ENCODE results near the gene STK16. TPM values are rescaled to one million over a fixed set of nuclear protein-coding genes. Genes with fewer than 3 reads are reported as not detected.
A peak's percentile ranks its signal among the peaks of the same experiment; 100 is the strongest.

STK16 gene
- total and polyA plus RNA-seq, 2 of the 13 experiments (the other 11 are each of a cell fraction or from before 2014, with no cell fraction given) = 28.0 to 50.9 TPM

GRCh38 chr2:219289195-219289536, 43.9 kb downstream of the STK16 start (continued):
- TF ChIP-seq ZNF629 (CRISPR knock-in tag; conservative IDR thresholded peaks at IDR 0.05) (peak; percentile 96), ZNF703 (CRISPR knock-in tag; IDR thresholded peaks at IDR 0.05; ENCODE audit: borderline replicate concordance) (no peak), ZBTB1 (CRISPR knock-in tag; IDR thresholded peaks at IDR 0.05; ENCODE audit: borderline replicate concordance) (no peak), JDP2 (CRISPR knock-in tag; IDR thresholded peaks at IDR 0.05; ENCODE audit: borderline replicate concordance) (no peak)

DNA sequence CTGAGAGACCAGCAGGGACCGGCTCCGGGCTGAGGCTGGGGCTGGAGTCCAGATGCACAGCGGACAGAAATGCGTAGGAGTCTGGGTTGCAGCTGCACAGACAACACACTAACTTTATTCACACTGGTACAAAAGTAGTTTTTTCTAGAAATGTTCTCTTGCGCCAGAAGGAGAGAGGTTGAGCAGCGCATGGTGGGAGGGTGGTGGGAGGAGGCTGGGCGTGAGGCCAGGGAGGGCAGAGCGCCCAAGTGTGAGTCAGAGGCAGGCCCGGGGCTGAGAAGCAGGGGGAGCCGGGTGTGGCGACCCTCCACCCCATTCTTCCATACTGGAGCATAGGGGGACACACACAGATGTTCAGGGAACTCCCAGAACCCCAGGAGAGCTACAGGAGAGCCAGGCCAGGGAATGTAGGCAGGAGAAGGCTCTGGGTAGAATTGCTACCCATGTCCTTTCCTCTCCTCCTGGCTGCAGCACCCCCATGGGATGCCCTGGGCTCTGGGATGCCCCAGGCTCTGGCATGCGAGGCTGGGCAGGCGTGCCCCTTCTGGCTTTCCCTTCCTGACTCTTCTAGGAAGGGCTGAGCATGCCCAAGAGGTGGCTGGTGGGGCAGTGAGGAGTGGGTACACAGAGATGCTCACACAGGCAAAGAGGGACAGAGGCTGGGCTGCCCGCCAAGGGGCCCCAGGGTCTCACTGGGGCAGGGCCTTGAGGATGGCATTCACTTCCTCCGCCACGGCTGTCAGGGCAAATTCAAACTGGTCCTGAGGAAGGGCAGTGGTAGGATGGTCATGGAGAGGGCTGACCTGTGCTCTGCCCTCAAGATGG, 44.5 kb downstream of the STK16 start:
- no peak overlapping the region for H3K4me3 ChIP-seq (replicated peaks in 1 of 3; ENCODE audit: insufficient read depth in 1 of 3, low read depth in 2 of 3, low read length in 3 of 3)
- POLR2A ChIA-PET = interaction anchor here (1.3 to 1.7 kb wide), 2 partner anchors 11 to 40 kb away, joined by 3 to 4 read pairs; partner anchors contain the start of gene DNAJB2
- peak overlapping the region; percentile 28; the same call in 1 of the 2 replicates for H3K4me2 ChIP-seq (ENCODE audit: low read depth, low read length)
- FAIRE-seq = no peak
- in situ Hi-C loops (cut with HindIII; ENCODE audit: extremely low pct_ligation_motif_present, low pct_unique_long_range_greater_than_20kb) = no loop called here
- ATAC-seq = peak; percentile 10; the same call in 2 of the 3 replicates
- no peak overlapping the region for H2AFZ ChIP-seq (ENCODE audit: low read length)
- 18% methylated on average over 16 of the region's 16 CpGs for WGBS (ENCODE audit: low lambda C conversion rate)
- H3K36me3 ChIP-seq (replicated peaks in 1 of 2; ENCODE audit: control insufficient read depth in 1 of 2, insufficient read depth in 2 of 2, low read length in 2 of 2) = peaks cover 0 to 2% of the 10 kb centered on the region in 2 experiments; a peak in 2 of 5 replicates
- peaks cover 25% of the 10 kb centered on the region for H3K4me1 ChIP-seq (ENCODE audit: insufficient read depth, low read length)
- H3K9me3 ChIP-seq (ENCODE audit: low read length) = no peaks in the 10 kb centered on the region
- BruUV-seq (replicated peaks) = no TSS peak
- intact Hi-C loops (cut with micrococcal nuclease; ENCODE audit: unreplicated experiment) = loop anchor here (10.0 kb wide), 1 partner anchor 245 kb away; no protein-coding TSS in a partner anchor
- CTCF ChIA-PET (ENCODE audit: low intra/inter-chr PET ratio, low total read pairs) = no interaction called here
- H3K27ac ChIP-seq (ENCODE audit: extremely low read length, insufficient read depth, low read length) = no peak overlapping the region
- peaks cover 0 to 42% of the 10 kb centered on the region in 2 experiments; a peak in 4 of 5 replicates for H3K27me3 ChIP-seq (ENCODE audit: control insufficient read depth in 1 of 2, insufficient read depth in 2 of 2, low read length in 2 of 2)
- H3K9ac ChIP-seq (ENCODE audit: insufficient read depth, low read depth, low read length) = no peak overlapping the region
- no peaks in the 10 kb centered on the region for H4K20me1 ChIP-seq (ENCODE audit: insufficient read depth, low read length)
- DNase-seq (ENCODE audit: low spot score) = no peak
- H3K79me2 ChIP-seq (ENCODE audit: insufficient read depth, low read length) = no peaks in the 10 kb centered on the region
- TF ChIP-seq, protein P1, sequence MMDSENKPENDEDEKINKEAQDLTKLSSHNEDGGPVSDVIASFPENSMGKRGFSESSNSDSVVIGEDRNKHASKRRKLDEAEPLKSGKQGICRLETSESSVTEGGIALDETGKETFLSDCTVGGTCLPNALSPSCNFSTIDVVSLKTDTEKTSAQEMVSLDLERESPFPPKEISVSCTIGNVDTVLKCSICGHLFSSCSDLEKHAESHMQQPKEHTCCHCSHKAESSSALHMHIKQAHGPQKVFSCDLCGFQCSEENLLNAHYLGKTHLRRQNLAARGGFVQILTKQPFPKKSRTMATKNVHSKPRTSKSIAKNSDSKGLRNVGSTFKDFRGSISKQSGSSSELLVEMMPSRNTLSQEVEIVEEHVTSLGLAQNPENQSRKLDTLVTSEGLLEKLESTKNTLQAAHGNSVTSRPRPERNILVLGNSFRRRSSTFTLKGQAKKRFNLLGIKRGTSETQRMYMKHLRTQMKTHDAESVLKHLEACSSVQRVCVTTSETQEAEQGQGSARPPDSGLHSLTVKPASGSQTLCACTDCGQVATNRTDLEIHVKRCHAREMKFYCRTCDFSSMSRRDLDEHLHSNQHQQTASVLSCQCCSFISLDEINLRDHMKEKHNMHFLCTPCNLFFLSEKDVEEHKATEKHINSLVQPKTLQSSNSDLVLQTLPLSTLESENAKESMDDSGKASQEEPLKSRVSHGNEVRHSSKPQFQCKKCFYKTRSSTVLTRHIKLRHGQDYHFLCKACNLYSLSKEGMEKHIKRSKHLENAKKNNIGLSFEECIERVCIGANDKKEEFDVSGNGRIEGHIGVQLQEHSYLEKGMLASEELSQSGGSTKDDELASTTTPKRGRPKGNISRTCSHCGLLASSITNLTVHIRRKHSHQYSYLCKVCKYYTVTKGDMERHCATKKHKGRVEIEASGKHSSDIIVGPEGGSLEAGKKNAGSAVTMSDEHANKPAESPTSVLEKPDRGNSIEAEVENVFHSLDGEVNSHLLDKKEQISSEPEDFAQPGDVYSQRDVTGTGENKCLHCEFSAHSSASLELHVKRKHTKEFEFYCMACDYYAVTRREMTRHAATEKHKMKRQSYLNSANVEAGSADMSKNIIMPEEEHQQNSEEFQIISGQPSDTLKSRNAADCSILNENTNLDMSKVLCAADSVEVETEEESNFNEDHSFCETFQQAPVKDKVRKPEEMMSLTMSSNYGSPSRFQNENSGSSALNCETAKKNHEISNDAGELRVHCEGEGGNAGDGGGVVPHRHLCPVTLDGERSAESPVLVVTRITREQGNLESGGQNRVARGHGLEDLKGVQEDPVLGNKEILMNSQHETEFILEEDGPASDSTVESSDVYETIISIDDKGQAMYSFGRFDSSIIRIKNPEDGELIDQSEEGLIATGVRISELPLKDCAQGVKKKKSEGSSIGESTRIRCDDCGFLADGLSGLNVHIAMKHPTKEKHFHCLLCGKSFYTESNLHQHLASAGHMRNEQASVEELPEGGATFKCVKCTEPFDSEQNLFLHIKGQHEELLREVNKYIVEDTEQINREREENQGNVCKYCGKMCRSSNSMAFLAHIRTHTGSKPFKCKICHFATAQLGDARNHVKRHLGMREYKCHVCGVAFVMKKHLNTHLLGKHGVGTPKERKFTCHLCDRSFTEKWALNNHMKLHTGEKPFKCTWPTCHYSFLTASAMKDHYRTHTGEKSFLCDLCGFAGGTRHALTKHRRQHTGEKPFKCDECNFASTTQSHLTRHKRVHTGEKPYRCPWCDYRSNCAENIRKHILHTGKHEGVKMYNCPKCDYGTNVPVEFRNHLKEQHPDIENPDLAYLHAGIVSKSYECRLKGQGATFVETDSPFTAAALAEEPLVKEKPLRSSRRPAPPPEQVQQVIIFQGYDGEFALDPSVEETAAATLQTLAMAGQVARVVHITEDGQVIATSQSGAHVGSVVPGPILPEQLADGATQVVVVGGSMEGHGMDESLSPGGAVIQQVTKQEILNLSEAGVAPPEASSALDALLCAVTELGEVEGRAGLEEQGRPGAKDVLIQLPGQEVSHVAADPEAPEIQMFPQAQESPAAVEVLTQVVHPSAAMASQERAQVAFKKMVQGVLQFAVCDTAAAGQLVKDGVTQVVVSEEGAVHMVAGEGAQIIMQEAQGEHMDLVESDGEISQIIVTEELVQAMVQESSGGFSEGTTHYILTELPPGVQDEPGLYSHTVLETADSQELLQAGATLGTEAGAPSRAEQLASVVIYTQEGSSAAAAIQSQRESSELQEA (CRISPR knock-in tag; IDR thresholded peaks at IDR 0.05; ENCODE audit: not compliant biosample characterization) = no peak
- TF ChIP-seq NCOA1 (CRISPR knock-in tag; IDR thresholded peaks at IDR 0.05) (no peak), ZNF687 (CRISPR knock-in tag; IDR thresholded peaks at IDR 0.05) (peak; percentile 40), FOSL2 (CRISPR knock-in tag; IDR thresholded peaks at IDR 0.05) (peak; percentile 65), MEIS1 (CRISPR knock-in tag; IDR thresholded peaks at IDR 0.05; ENCODE audit: borderline replicate concordance) (no peak)
